H1 (cell line): ENCODE results near the gene SORBS1.

Experiments
- JUN ChIP-seq: IDR thresholded peaks from 2 replicates; pipeline ENCODE4 v1.6.1; 2011; ENCODE audit warnings: low read depth, mild to moderate bottlenecking, improper control_type of control experiment, low read length
- POLR2A ChIP-seq, 2 experiments: IDR thresholded peaks; 1 replicate in 1 of 2; 2 replicates in 1 of 2; pipeline ENCODE4 v1.6.1; 2011; ENCODE audit warnings: low read depth in 2 of 2, low read length in 2 of 2, mild to moderate bottlenecking in 2 of 2; ENCODE audit errors: control extremely low read depth in 1 of 2
- TF ChIP-seq, protein P1 (sequence below), 3 experiments: IDR thresholded peaks; 1 replicate in 2 of 3; 2 replicates in 1 of 3; pipeline versions ENCODE4 v1.5.1 to v1.6.1; 2011; ENCODE audit warnings: low read length in 3 of 3, mild to moderate bottlenecking in 3 of 3, inconsistent platforms in 2 of 3, low read depth in 1 of 3, moderate library complexity in 1 of 3; ENCODE audit not compliant: insufficient read depth in 1 of 3; ENCODE audit errors: control extremely low read depth in 1 of 3

- TF ChIP-seq, protein P1, sequence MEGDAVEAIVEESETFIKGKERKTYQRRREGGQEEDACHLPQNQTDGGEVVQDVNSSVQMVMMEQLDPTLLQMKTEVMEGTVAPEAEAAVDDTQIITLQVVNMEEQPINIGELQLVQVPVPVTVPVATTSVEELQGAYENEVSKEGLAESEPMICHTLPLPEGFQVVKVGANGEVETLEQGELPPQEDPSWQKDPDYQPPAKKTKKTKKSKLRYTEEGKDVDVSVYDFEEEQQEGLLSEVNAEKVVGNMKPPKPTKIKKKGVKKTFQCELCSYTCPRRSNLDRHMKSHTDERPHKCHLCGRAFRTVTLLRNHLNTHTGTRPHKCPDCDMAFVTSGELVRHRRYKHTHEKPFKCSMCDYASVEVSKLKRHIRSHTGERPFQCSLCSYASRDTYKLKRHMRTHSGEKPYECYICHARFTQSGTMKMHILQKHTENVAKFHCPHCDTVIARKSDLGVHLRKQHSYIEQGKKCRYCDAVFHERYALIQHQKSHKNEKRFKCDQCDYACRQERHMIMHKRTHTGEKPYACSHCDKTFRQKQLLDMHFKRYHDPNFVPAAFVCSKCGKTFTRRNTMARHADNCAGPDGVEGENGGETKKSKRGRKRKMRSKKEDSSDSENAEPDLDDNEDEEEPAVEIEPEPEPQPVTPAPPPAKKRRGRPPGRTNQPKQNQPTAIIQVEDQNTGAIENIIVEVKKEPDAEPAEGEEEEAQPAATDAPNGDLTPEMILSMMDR (IDR thresholded peaks at IDR 0.05; ENCODE audit: control extremely low read depth in 1 of 3, insufficient read depth in 1 of 3, low read depth in 1 of 3, low read length in 3 of 3): no peak
- TF ChIP-seq POLR2A (IDR thresholded peaks at IDR 0.05; ENCODE audit: control extremely low read depth in 1 of 2, low read depth in 2 of 2, low read length in 2 of 2) (no peak), JUN (no peak)
Measured at GRCh38 chr10:95392681-95393164, 168.4 kb downstream of the SORBS1 start.
